Activated T-cell treated with anti-CD3 and anti-CD28 coated beads for 48 hours (primary cell): ENCODE data around the gene GSTP1.
A peak's percentile ranks its signal among the peaks of the same experiment; 100 is the strongest.
"Not testable (repeated sequence)": the region's sequence is repeated elsewhere in the genome, so short reads cannot be mapped to it uniquely, and the experiment has no call there.

Experiments used
- DNase-seq: peaks from one replicate; pipeline ENCODE4 v3.0.0-alpha.2; 2020; ENCODE audit warnings: low read depth

GSTP1 gene

DNA sequence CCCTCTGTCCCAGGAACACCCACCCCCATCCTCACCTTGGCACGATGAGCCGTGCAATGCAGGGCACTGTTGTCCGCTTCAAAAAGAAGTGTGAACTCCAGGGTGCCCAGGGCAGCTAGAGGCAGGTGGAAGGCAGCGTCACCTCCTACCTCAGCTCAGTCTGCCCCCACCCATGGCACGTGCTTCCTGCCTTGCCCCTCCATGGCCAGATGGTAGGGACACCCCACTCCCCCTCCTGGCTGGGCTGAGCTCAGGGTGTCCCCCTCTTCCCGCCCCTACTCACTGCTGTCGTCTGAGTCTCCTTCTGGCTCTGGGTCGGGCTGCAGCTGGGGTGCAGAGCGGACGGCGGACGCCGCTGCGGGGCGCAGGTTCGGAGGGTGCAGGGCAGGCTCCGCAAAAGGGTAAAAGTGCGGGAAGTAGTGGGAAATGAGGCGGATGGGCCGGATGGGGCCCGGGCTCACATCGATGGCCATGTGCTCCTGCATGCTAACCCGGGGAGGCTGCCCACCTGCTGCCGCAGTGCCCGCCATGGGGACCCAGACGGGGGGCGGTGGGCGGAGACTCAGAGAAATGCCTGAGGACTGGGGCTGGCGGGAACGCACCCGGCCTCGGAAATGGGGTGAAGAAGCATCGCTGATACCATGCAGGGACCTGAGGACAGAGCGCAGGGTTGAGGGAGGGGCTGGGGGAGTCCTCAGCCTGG, 32.3 kb downstream of the GSTP1 start:
- DNase-seq: no peak

DNA sequence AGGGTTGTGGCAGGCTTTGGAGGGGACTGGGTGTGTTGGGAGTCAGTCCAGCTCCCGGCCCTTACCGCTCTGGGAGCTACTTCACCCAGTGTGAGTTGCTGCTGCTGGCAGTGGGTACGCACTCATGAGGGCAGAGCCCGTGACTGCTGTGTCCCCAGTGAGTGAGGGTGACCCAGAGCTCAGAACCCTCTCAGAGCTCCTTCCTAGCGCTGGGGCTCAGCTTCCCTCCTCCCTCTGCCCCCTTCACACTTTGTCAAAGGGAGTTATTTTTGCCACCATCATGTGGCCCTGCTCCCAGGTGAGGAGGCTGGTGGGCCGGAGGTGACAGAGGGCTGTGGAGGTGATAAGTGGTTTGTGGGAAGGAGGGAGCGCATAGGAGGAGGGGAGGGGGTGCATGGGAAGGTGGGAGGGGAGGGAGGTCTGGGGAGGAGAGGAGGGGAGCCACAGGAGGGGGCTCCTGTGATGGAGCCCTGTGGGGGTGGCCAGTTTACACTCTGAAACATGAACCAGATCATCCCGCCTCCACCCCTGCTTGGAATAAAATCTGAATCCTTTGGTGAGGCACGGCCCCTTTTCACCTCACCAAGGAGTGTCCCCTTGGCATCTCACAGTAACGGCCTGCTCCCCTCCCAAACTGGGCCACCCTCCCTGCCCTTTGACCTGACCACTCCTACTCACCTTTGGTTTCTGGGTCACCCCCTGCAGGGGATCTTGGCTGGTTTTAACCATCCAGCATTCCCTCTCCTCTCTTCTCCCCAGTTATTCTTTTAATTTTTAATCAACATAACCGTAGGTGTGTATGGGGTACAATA, 33.0 kb downstream of the GSTP1 start:
- no peak for DNase-seq

DNA sequence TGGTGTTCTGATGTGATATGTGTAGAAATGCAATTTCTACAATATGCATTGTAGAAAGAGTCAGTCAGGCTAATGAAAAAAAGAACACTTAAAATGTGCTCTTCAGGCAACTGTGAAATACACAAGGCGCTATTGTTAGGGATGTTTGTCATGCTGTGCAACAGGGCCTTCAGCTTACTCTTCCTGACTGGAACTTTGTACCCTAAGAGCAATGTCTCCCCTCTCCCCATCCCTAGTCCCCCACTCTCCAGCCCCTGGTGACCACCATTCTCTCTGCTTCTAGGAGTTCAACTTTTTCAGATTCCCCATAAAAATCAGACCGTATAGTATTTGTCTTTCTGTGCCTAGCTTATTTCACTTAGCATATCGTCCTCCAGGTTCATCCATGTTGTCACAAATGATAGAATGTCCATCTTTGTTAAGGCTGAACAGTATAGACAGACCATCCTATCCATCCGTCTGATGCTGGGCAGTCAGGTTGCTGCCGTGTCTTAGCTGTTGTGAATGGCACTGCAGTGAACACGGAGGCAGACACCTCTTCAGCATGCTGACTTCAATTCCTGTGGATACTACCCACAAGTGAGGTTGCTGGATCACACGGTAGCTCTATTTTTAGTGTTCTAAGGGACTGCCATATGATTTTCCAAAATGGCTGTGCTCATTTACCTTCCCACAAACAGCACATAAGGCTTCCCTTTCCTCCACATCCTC, 33.8 kb downstream of the GSTP1 start:
- no peak for DNase-seq

DNA sequence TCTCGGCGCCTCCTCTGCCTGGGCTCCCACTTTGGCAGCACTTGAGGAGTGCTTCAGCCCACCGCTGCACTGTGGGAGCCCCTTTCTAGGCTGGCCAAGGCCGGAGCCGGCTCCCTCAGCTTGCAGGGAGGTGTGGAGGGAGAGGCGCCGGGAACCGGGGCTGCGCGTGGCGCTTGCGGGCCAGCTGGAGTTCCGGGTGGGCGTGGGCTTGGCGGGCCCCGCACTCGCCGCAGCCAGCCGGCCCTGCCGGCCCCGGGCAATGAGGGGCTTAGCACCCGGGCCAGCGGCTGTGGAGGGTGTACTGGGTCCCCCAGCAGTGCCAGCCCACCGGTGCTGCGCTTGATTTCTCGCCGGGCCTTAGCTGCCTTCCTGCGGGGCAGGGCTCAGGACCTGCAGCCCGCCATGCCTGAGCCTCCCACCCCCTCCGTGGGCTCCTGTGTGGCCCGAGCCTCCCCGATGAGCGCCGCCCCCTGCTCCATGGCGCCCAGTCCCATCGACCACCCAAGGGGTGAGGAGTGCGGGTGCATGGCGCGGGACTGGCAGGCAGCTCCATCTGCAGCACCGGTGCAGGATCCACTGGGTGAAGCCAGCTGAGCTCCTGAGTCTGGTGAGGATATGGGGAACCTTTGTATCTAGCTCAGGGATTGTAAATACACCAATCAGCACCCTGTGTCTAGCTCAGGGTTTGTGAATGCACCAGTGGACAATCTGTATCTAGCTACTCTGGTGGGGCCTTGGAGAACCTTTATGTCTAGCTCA, 35.5 kb downstream of the GSTP1 start:
- DNase-seq: not testable (repeated sequence)

DNA sequence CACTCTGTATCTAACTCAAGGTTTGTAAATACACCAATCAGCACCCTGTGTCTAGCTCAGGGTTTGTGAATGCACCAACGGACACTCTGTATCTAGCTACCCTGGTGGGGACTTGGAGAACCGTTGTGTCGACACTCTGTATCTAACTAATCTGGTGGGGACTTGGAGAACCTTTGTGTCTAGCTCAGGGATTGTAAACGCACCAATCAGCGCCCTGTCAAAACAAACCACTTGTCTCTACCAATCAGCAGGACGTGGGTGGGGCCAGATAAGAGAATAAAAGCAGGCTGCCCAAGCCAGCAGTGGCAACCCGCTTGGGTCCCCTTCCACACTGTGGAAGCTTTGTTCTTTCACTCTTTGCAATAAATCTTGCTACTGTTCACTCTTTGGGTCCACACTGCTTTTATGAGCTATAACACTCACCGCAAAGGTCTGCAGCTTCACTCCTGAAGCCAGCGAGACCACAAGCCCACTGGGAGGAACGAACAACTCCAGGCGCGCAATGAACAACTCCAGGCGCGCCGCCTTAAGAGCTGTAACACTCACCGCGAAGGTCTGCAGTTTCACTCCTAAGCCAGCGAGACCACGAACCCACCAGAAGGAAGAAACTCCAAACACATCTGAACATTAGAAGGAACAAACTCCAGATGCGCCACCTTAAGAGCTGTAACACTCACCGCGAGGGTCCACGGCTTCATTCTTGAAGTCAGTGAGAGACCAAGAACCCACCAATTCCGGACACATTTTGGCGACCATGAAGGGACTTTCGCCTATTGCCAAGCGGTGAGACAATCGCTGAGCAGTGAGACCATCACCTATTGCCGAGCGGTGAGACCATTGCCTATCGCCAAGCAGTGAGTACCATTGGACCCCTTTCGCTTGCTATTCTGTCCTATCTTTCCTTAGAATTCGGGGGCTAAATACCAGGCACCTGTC, 36.3 kb downstream of the GSTP1 start:
- DNase-seq: not testable (repeated sequence)

DNA sequence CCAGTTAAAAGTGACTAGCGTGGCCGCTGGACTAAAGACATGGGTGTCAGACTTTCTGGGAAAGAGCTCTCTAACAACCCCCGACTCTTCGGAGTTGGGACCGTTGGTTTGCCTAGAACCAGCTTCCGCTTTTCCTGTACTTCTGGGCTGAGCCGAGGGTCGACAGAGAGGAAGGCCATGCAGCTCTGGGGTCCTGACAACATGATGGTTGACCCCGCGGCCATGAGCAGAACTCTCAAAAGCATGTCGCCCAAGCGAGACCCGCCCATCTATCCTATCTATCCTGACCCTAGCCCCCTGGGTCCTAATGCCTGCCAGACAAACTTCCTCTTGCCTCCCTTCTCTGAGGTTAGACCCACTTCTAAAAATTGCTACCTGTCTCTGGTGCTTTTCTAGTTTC, 37.0 kb downstream of the GSTP1 start:
- DNase-seq: not testable (repeated sequence)

DNA sequence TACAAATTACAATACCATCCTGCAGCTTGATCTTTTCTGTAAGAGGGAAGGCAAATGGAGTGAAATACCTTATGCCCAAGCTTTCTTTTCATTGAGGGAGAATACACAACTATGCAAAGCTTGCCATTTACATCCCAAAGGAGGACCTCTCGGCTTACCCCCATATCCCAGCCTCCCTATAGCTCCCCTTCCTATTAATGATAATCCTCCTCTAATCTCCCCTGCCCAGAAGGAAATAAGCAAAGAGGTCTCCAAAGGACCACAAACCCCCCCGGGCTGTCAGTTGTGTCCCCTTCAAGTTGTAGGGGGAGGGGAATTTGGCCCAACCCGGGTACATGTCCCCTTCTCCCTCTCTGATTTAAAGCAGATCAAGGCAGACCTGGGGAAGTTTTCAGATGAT, 38.3 kb downstream of the GSTP1 start:
- DNase-seq: not testable (repeated sequence)

DNA sequence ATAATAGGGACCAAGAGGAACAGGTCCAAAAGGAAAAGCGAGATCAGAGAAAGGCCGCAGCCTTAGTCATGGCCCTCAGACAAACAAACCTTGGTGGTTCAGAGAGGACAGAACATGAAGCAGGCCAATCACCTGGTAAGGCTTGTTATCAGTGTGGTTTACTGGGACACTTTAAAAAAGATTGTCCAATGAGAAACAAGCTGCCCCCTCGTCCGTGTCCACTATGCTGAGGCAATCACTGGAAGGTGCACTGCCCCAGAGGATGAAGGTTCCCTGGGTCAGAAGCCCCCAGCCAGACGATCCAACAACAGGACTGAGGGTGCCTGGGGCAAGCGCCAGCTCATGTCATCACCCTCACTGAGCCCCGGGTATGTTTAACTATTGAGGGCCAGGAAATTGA, 39.3 kb downstream of the GSTP1 start:
- not testable (repeated sequence) for DNase-seq

DNA sequence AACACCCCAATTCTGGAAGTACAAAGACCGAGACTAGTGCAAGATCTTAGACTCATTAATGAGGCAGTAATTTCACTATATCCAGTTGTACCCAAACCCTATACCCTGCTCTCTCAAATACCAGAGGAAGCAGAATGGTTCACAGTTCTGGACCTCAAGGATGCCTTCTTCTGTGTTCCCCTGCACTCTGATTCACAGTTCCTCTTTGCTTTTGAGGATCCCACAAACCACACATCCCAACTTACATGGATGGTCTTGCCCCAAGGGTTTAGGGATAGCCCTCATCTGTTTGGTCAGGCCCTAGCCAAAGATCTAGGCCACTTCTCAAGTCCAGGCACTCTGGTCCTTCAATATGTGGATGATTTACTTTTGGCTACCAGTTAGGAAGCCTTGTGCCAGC, 40.2 kb downstream of the GSTP1 start:
- DNase-seq: not testable (repeated sequence)

DNA sequence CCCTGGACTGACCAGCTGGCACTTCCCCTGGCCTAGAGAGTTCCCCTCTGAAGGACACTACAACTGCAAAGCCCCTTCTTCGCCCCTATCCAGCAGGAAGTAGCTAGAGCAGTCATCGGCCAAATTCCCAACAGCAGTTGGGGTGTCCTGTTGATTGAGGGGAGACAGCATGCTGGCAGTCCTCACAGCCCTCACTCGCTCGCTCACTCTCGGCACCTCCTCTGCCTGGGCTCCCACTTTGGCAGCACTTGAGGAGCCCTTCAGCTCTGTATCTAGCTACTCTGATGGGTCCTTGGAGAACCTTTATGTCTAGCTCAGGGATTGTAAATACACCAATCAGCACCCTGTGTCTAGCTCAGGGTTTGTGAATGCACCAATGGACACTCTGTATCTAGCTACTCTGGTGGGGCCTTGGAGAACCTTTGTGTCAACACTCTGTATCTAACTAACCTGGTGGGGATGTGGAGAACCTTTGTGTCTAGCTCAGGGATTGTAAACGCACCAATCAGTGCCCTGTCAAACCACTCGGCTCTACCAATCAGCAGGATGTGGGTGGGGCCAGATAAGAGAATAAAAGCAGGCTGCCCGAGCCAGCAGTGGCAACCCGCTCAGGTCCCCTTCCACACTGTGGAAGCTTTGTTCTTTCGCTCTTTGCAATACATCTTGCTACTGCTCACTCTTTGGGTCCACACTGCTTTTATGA, 42.7 kb downstream of the GSTP1 start:
- not testable (repeated sequence) for DNase-seq

DNA sequence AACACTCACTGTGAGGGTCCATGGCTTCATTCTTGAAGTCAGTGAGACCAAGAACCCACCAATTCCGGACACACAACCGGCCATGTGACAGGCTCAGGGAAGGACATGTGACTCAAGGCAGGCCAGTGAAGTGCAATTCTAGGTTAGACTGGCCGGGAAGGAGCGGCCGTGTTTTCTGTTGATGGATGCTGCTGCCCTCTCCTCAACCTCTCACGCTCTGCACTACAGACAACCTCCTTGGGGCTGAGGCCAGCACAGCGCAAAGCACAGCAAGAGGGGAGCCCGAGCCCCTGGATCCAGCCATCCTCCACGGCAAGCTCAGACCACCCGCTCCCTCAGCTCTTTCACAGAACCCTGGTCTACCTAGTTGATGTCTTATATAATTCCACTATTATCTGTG, 43.4 kb downstream of the GSTP1 start:
- DNase-seq: no peak

DNA sequence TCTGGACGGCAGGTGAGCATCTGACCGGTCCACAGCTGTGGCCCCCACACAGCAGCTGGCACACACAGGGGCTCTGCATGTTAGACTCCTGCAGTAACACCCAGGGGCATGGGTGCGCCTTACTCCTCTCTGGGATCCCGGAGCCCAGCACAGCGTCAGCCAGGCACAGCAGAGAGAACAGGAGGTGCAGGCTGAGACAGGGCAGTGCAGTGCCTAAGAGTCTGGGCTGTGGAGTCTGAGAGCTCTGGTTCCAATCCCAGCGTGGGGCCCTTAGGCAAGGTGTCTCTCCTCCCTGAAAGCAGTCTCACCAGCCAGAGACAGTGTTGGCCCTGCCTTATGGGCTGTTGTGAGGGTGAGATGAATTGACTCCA, 43.8 kb downstream of the GSTP1 start:
- no peak for DNase-seq

DNA sequence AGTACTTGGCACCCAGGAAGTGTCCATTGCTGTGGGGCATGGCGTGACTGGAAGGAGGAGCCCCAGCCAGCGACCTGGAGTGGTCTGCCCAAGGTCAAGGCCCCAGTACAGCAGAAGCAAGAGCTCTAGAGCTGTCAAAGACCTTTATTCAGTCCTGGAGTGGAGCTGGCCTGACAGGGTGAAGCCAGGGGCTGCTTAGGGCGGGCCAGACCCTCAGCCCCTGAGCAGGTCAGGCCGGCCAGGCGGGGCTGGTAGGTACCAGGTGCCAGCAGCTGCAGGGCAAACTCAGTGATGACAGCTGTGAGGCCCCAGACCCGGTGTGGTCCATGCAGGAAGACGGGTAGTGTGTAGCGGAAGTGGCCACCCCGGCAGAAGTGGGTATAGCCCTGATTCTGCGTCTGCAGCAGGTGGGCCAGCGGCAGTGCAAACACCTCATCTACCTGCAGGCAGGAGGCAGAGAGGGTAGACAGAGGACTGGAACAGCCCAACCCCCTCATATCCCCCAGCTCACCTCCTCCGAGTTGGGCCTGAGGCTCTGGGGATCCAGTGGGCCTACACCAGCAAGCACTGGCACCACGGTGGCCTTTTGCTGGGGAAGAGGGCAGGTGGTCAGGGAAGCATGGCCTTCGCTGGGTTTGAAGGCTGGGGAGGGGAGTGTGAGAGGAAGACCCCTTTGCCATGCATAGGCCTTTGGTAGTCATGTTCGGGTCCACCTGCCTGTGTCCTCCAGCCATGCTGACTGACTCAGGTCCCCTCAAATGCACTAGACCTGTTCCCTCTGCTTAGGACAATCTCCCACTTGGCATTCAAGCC, 44.4 kb downstream of the GSTP1 start:
- no peak for DNase-seq

DNA sequence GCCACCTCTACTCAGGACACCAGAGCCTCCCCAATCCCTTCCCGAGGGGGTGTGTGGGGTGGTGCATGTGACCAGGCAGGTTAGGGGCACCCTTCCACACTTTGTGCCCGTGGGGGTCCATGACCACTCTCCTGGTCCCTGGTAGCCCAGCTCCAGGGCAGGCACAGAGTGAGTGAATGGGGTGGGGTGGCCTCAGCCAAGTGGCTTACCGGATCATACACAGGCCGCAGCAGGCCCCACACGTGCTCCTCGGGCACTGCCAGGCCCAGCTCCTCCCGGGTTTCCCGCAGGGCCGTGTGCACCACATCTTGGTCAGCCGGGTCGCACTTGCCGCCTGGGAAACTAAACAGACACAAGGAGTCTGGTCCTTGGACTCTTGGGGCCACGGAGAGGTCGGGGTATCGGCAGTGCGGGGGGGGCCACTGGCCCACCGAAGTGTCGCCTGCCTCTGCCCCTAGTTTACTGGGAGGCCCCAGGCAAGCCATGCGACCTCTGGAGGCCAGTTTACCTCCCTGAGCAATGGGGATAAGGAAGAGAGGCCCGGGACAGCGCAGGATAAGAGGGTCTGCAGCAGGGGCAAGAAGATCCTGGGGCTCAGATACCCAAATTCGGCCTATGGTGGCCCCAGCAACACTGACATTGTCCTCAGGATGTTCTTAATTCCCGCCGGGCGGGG, 45.2 kb downstream of the GSTP1 start:
- DNase-seq: no peak

DNA sequence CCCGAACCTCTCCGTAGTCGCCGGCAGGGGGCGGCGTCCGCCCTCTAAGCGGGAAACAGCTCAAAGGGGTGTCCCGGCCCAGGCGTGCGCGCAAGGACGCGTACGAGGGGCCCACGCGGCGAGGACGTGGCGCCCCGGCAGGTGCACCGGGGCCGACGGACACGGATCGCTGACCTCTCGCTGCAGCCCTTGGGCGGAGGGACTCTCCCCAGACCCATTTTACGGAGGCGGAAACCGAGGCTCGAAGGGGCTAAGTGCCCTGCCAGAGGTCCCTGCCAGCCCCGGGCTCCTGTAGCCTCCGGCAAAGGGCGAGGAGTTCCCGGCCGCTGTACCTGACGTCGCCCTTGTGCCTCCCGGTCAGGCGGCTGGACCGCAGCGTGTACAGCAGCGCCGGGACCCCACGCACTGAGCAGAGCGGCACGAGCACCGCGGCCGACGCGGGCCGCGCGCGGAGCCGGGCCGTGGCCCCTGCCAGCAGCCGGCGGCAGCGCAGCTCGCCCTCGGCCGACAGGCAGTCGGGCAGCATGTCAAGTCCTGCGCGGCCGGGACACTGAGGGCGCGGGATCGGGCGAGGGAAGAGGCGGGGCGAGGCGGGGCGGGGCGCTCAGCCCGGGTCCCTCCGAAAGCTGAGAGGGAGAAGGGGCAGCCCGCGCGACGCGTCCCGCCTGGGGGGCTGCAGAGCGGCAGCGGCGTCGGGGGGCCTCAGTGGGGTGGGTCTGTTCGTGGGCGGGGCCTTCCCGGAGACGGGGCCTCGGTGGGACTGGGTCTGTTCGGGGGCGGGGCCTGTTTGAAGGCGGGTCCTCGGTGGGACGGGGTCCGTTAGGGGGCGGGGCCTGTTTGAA, 46.0 kb downstream of the GSTP1 start, which contains the start of gene NUDT8:
TSS of gene NUDT8 (minus strand) at position 552 of the 842 bp plus-strand sequence. CDS start at position 526, 26 bp downstream.
- DNase-seq: peak; percentile 87

DNA sequence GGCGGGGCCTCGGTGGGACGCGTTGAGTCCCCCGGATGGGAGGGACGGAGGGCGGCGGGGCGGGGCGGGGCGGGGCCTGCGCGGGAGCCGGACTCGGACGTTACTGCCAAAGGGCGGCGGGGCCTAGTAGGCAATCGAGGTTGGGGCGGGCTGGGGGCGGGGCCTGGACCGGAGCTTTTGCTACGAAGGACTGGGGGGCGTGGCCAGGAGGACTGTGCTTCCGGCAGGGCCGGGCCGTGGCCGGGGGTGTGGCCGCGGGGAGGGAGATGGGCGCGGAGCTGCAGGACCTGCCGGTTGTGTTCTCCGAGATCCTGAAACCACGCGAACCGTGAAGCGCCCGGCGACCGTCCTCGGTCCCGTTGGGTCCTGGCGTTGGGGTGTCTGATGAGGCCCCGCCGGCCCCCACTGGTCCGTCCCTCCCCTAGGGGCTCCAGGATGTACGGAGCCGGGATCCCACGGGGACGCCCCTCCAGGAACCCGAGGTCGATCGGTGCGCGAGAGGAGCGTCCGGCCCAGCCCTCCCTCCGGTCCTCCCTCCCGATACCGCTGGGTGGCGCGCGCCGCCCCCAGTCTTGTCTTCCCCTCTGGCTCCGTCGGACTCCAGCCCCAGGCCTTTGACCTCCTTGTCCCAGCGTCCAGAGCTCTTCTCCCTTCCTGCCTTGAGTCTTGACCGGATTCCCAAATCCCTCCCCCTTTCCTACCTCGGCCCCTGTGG, 46.8 kb downstream of the GSTP1 start:
- peak; percentile 95 for DNase-seq

DNA sequence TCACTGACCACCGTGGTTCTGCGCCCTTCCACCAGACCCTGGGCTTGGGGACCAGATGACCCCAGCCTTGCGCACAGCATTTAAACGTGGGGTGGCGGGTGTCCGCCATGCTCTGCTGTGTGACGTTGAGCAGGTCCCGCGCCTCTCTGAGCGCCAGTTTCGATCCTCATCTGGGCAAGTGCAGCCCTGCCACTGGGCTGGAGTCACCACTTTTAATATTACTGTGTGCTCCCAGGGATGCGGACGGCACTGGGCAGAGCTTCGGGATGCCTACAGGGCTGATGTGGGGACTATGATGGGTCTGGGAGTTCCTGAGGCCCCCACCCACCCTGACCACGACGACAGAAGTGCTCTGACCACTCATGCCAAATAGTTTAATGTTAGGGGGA, 47.3 kb downstream of the GSTP1 start:
- no peak for DNase-seq
